Liver (tissue), 9 donors: ENCODE results near the gene IPO8. TPM values are rescaled to one million over a fixed set of nuclear protein-coding genes. Genes with fewer than 3 reads are reported as not detected.

ENCODE experiments used
- DNase-seq: peaks from one replicate; pipeline ENCODE4 v3.0.0-alpha.2; 2017; ENCODE audit warnings: low spot score
- H3K27ac ChIP-seq, 2 donors: one replicate each; pipeline ENCODE4 v1.7.0; 2013; ENCODE audit warnings: inconsistent platforms in 2 of 2, low read length in 2 of 2, control low read depth in 1 of 2, low read depth in 1 of 2, mild to moderate bottlenecking in 1 of 2
- H3K27me3 ChIP-seq, 4 donors: one replicate each; pipeline versions ENCODE4 v1.6.1 to v1.7.0; 2013; ENCODE audit warnings: low read length in 3 of 4, inconsistent platforms in 1 of 4, mild to moderate bottlenecking in 1 of 4, moderate library complexity in 1 of 4; ENCODE audit not compliant: control insufficient read depth in 4 of 4, insufficient read depth in 4 of 4
- H3K36me3 ChIP-seq, 4 donors: one replicate each; pipeline versions ENCODE4 v1.6.1 to v1.7.0; 2013; ENCODE audit warnings: low read length in 3 of 4, mild to moderate bottlenecking in 3 of 4, low read depth in 1 of 4, moderate library complexity in 1 of 4; ENCODE audit not compliant: control insufficient read depth in 4 of 4, insufficient read depth in 3 of 4
- H3K4me1 ChIP-seq, 4 donors: one replicate each; pipeline versions ENCODE4 v1.6.1 to v1.7.0; 2013; ENCODE audit warnings: low read length in 3 of 4, mild to moderate bottlenecking in 3 of 4, moderate library complexity in 1 of 4; ENCODE audit not compliant: control insufficient read depth in 4 of 4, insufficient read depth in 4 of 4
- H3K4me3 ChIP-seq, 3 donors: one replicate each; pipeline versions ENCODE4 v1.6.1 to v1.7.0; 2013; ENCODE audit warnings: low read length in 3 of 3, control low read depth in 1 of 3, low read depth in 1 of 3, mild to moderate bottlenecking in 1 of 3
- H3K9ac ChIP-seq, 2 donors: one replicate each; pipeline ENCODE4 v1.7.0; 2013; ENCODE audit warnings: low read length in 2 of 2, mild to moderate bottlenecking in 2 of 2, moderate library complexity in 2 of 2, control low read depth in 1 of 2, low read depth in 1 of 2
- H3K9me3 ChIP-seq, 4 donors: one replicate each; pipeline versions ENCODE4 v1.6.1 to v1.7.0; 2013; ENCODE audit warnings: low read length in 3 of 4; ENCODE audit not compliant: control insufficient read depth in 4 of 4
- EGR1 ChIP-seq, 2 donors: IDR thresholded peaks; 2 replicates each; pipeline ENCODE4 v1.6.1; 2016 to 2018; ENCODE audit warnings: antibody characterized with exemption in 2 of 2, low read depth in 2 of 2
- FOXA1 ChIP-seq: IDR thresholded peaks from 2 replicates; pipeline ENCODE4 v1.6.1; 2016; ENCODE audit warnings: antibody characterized with exemption
- FOXA2 ChIP-seq: IDR thresholded peaks from 2 replicates; pipeline ENCODE4 v1.6.1; 2016; ENCODE audit warnings: antibody characterized with exemption
- GABPA ChIP-seq, 2 donors: IDR thresholded peaks in 1 of 2; conservative IDR thresholded peaks in 1 of 2; 2 replicates each; pipeline ENCODE4 v1.6.1; 2016; ENCODE audit warnings: antibody characterized with exemption in 2 of 2, mild to moderate bottlenecking in 1 of 2, moderate library complexity in 1 of 2
- HNF4G ChIP-seq: IDR thresholded peaks from 2 replicates; pipeline ENCODE4 v1.6.1; 2016; ENCODE audit warnings: antibody characterized with exemption
- JUND ChIP-seq, 2 donors: IDR thresholded peaks; 2 replicates each; pipeline ENCODE4 v1.6.1; 2016; ENCODE audit warnings: antibody characterized with exemption in 2 of 2
- RAD21 ChIP-seq, 2 donors: IDR thresholded peaks; 2 replicates each; pipeline ENCODE4 v1.6.1; 2016; ENCODE audit warnings: antibody characterized with exemption in 2 of 2, mild to moderate bottlenecking in 2 of 2
- RXRA ChIP-seq, 2 donors: IDR thresholded peaks; 2 replicates each; pipeline ENCODE4 v1.6.1; 2017 to 2018; ENCODE audit warnings: antibody characterized with exemption in 2 of 2, mild to moderate bottlenecking in 1 of 2
- SP1 ChIP-seq: IDR thresholded peaks from 2 replicates; pipeline ENCODE4 v1.6.1; 2018; ENCODE audit warnings: antibody characterized with exemption, mild to moderate bottlenecking
- TAF1 ChIP-seq: conservative IDR thresholded peaks from 2 replicates; pipeline ENCODE4 v1.6.1; 2016; ENCODE audit warnings: antibody characterized with exemption, mild to moderate bottlenecking
- WGBS: extraction: QIAGEN DNeasy Blood & Tissue Kit; methylation state at CpG from one replicate; pipeline ENCODE4 v1.1.7; 2013; 5-methylcytosine and 5-hydroxymethylcytosine counted together
- polyA plus RNA-seq, 2 donors: library from polyadenylated mRNA; stranded (reverse) in 1 of 2; unstranded in 1 of 2; fragments of 200-250 nt in 1 of 2; fragments of >200 nt in 1 of 2; fragmentation: Nextera tagmentation in 1 of 2; extraction: Ambion mirVana in 1 of 2; gene quantifications; one replicate each; pipeline versions ENCODE4 v1.2.1 to v1.2.3, GENCODE V29; 2013 to 2015
- total RNA-seq, 2 donors: library from RNA; depleted of rRNA; stranded (reverse); fragments of >200 nt; gene quantifications; one replicate each; pipeline ENCODE4 v1.2.3, GENCODE V29; 2014
- TF ChIP-seq, protein P1 (sequence below): fragments of 150-350 bp; IDR thresholded peaks from 2 replicates; pipeline ENCODE4 v1.5.1; 2017; ENCODE audit warnings: improper control_type of control experiment, low read depth, low read length; ENCODE audit not compliant: missing input control
- TF ChIP-seq, protein P2 (sequence below): IDR thresholded peaks from 2 replicates; pipeline ENCODE4 v1.6.1; 2016; ENCODE audit warnings: antibody characterized with exemption, mild to moderate bottlenecking
- TF ChIP-seq, protein P3 (sequence below): IDR thresholded peaks from 2 replicates; pipeline ENCODE4 v1.6.1; 2016; ENCODE audit warnings: antibody characterized with exemption
- donor health status: healthy.
- donor health status: healthy.
- donor health status: healthy.
- donor health status: healthy.
- donor health status: healthy.

IPO8 gene
- total and polyA plus RNA-seq, 4 donors, result 8.0 to 33.0 (median 18.4) TPM

DNA sequence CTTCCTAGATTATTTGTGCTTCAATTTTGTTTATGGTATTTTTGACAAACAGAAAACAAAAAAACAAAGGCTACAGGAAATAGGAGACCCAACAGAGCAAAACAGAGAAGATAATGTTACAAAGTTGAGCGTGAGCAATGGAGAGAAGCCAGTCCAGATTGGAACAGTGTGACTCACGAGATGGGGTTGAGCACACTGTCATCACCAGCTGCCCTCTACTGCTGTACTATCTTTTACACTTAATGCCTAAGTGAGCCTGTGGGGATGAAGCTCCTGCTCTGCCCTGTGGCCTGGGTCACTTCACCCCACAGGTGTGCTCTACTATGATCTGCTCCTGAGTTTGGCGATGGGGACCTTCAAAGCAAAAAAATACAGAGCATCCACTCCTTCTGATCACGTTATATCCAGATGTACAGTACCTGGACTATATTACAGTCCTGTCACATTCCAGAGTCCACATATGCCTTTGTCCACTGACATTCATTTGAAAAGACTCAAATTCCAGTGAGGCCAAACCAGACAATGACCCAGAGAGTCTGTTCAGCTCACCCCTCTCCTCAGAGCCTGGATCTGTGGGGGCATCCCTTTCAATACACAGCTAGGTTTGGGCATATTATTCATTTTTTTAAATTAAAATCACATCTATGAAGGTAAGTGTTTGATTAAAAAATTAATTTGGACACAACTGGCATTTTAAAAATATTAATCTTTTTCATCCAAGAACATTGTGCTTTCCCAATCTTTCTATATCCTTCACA lies 4.4 kb downstream of the IPO8 start:
- Histone ChIP-seq H3K4me1 (peaks cover 0 to 32% (median 15%) of the 10 kb centered on the region in 4 donors), H3K27me3 (no peaks in the 10 kb centered on the region), H3K4me3 (no peak overlapping the region), H3K36me3 (peaks cover 0 to 3% (median 0%) of the 10 kb centered on the region in 4 donors), H3K27ac (no peak overlapping the region), H3K9ac (no peak overlapping the region), H3K9me3 (no peaks in the 10 kb centered on the region)
- DNase-seq, result no peak
- WGBS, result 90% methylated on average over 4 of the region's 4 CpGs
- TF ChIP-seq, protein P1, sequence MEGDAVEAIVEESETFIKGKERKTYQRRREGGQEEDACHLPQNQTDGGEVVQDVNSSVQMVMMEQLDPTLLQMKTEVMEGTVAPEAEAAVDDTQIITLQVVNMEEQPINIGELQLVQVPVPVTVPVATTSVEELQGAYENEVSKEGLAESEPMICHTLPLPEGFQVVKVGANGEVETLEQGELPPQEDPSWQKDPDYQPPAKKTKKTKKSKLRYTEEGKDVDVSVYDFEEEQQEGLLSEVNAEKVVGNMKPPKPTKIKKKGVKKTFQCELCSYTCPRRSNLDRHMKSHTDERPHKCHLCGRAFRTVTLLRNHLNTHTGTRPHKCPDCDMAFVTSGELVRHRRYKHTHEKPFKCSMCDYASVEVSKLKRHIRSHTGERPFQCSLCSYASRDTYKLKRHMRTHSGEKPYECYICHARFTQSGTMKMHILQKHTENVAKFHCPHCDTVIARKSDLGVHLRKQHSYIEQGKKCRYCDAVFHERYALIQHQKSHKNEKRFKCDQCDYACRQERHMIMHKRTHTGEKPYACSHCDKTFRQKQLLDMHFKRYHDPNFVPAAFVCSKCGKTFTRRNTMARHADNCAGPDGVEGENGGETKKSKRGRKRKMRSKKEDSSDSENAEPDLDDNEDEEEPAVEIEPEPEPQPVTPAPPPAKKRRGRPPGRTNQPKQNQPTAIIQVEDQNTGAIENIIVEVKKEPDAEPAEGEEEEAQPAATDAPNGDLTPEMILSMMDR, result no peak
- TF ChIP-seq HNF4G (no peak), FOXA1 (no peak)

DNA sequence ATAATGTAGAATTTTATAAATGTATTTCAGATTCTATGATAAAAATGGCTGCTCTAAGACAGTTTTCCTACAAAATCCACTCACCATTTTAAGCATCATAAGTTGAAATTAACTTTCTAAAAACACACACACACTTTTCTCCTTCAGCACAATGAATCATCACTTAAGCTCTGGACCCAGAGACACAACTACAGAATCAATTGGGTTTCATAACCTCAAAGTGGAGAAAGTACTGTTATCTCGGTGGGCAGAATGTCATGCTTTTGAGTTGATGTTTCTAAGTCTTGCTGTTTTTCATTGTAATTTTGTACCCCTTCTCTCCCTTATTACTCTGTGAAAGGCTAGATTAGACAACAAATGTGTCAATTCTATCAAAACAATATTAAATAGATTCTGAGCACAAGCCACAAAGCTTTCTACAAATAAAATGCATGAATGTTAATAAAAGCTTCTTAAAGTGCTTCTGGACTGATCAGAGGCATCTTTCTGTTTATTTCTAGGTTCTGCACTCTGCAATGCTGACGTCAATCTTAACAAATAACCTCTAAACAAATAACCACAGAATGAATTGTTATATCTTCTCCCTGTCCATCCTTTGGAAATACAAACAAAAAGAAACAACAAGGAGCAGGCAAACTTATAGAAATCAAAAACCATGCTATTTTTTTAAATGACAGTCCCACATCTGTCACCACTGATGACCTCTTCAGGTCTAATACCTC lies 8.2 kb downstream of the IPO8 start:
- Histone ChIP-seq H3K36me3 (peaks cover 0 to 7% (median 1%) of the 10 kb centered on the region in 4 donors), H3K4me1 (peaks cover 0 to under 1% (median 0%) of the 10 kb centered on the region in 4 donors), H3K27ac (no peak overlapping the region), H3K27me3 (no peaks in the 10 kb centered on the region), H3K9me3 (no peaks in the 10 kb centered on the region), H3K9ac (no peak overlapping the region), H3K4me3 (no peak overlapping the region)
- WGBS, result 85% methylated on average over 2 of the region's 2 CpGs
- TF ChIP-seq, protein P1, result no peak
- TF ChIP-seq, protein P2, sequence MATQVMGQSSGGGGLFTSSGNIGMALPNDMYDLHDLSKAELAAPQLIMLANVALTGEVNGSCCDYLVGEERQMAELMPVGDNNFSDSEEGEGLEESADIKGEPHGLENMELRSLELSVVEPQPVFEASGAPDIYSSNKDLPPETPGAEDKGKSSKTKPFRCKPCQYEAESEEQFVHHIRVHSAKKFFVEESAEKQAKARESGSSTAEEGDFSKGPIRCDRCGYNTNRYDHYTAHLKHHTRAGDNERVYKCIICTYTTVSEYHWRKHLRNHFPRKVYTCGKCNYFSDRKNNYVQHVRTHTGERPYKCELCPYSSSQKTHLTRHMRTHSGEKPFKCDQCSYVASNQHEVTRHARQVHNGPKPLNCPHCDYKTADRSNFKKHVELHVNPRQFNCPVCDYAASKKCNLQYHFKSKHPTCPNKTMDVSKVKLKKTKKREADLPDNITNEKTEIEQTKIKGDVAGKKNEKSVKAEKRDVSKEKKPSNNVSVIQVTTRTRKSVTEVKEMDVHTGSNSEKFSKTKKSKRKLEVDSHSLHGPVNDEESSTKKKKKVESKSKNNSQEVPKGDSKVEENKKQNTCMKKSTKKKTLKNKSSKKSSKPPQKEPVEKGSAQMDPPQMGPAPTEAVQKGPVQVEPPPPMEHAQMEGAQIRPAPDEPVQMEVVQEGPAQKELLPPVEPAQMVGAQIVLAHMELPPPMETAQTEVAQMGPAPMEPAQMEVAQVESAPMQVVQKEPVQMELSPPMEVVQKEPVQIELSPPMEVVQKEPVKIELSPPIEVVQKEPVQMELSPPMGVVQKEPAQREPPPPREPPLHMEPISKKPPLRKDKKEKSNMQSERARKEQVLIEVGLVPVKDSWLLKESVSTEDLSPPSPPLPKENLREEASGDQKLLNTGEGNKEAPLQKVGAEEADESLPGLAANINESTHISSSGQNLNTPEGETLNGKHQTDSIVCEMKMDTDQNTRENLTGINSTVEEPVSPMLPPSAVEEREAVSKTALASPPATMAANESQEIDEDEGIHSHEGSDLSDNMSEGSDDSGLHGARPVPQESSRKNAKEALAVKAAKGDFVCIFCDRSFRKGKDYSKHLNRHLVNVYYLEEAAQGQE, result no peak
- no peak for TF ChIP-seq JUND (IDR thresholded peaks at IDR 0.05)
- no peak for DNase-seq

DNA sequence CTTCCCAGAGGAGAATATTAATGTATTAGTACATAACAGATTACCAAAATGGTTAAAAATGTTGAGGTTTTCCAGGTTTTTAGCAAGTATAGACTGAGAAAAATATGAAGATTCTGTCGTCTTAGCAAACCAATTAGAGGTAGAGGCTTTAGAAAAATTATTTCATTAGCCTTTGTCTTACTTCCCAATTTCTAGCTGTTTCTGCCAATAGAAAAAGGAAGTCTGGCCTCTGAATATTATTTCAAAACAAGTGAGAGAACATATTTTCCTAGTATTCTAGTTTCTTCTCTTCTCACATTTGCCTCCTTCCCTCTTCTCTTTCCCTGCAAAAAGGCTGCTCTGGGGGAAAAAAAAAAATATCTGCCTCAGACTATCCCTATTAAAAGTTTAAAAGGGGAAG lies 16.4 kb downstream of the IPO8 start:
- Histone ChIP-seq H3K27ac (no peak overlapping the region), H3K4me1 (no peaks in the 10 kb centered on the region), H3K9me3 (no peaks in the 10 kb centered on the region), H3K27me3 (no peaks in the 10 kb centered on the region), H3K36me3 (peaks cover 5 to 33% (median 15%) of the 10 kb centered on the region in 4 donors), H3K9ac (no peak overlapping the region), H3K4me3 (no peak overlapping the region)
- WGBS, result 90% methylated on average over 1 of the region's 1 CpG
- no peak for DNase-seq
- TF ChIP-seq EGR1 (IDR thresholded peaks at IDR 0.05; ENCODE audit: low read depth in 2 of 2), result no peak
- no peak for TF ChIP-seq RXRA (IDR thresholded peaks at IDR 0.05)
- no peak for TF ChIP-seq FOXA2
- no peak for TF ChIP-seq TAF1
- TF ChIP-seq GABPA (IDR thresholded peaks at IDR 0.05 in 1 of 2, conservative IDR thresholded peaks at IDR 0.05 in 1 of 2), result no peak
- TF ChIP-seq SP1, result no peak
- TF ChIP-seq FOXA1, result no peak
- TF ChIP-seq, protein P3, sequence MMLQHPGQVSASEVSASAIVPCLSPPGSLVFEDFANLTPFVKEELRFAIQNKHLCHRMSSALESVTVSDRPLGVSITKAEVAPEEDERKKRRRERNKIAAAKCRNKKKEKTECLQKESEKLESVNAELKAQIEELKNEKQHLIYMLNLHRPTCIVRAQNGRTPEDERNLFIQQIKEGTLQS, result no peak
- TF ChIP-seq, protein P2, result no peak
- TF ChIP-seq RAD21 (IDR thresholded peaks at IDR 0.05), result no peak
